Spleen (tissue), 7 donors: Measurements from ENCODE around the gene ACBD5.

Experiments
- CTCF ChIP-seq, 11 experiments: fragments of 200-600 bp in 7 of 11; fragments of 450-650 bp in 4 of 11; sonication (generic) in 4 of 11; IDR thresholded peaks in 8 of 11; conservative IDR thresholded peaks in 3 of 11; 1 replicate in 7 of 11; 2 replicates in 4 of 11; pipeline versions ENCODE4 v1.4.0 to v1.8.0; 2016 to 2021; ENCODE audit warnings: antibody characterized with exemption in 11 of 11, inconsistent platforms in 4 of 11, mild to moderate bottlenecking in 1 of 11
- POLR2A ChIP-seq, 3 donors: fragments of 450-650 bp; IDR thresholded peaks; one replicate each; pipeline ENCODE4 v1.5.1; 2017; ENCODE audit warnings: antibody characterized with exemption in 3 of 3, mild to moderate bottlenecking in 1 of 3
- POLR2AphosphoS5 ChIP-seq, 3 donors: sonication (generic); formaldehyde crosslinking; IDR thresholded peaks; one replicate each; pipeline ENCODE4 v1.5.1; 2017; ENCODE audit warnings: antibody characterized with exemption in 3 of 3
- donor health status: DM: no; HTN: no; CAD: no; lungs with moderate emphysema.
- donor health status: DM: no; HTN: no; CAD: no.
- donor health status: DM: no; HTN: no; CAD: no.

- TF ChIP-seq POLR2A (IDR thresholded peaks at IDR 0.05): no peak
- TF ChIP-seq CTCF (IDR thresholded peaks at IDR 0.05 in 8 of 11, conservative IDR thresholded peaks at IDR 0.05 in 3 of 11): peak in 9 of 11 experiments; percentile 24 to 62 (median 54)
- TF ChIP-seq POLR2AphosphoS5 (IDR thresholded peaks at IDR 0.05): no peak
Measured at GRCh38 chr10:27223964-27224363, 16.6 kb downstream of the ACBD5 start.
